Nucleus accumbens (tissue), 56 donors: Measurements from ENCODE around the gene ZNF329.

Source experiments
- DNase-seq, 56 donors: peaks; one replicate each; lab custom pipeline; 2025; lab: John Stamatoyannopoulos, UW

The ZNF329 gene

DNA sequence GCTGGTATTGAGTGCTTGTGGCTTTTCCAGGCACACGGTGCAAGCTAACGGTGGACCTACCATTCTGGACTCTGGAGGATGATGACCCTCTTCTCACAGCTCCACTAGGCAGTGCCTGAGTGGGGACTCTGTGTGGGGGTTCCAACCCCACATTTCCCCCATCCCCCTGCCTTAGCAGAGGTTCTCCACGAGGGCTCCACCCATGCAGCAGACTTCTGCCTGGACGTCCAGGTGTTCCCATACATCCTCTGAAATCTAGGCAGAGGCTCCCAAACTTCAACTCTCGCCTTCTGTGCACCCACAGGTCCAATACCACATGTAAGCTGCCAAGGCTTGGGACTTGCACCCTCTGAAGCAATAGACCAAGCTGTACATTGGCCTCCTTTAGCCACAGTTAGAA, 27.2 kb downstream of the ZNF329 start:
- DNase-seq, result no peak

DNA sequence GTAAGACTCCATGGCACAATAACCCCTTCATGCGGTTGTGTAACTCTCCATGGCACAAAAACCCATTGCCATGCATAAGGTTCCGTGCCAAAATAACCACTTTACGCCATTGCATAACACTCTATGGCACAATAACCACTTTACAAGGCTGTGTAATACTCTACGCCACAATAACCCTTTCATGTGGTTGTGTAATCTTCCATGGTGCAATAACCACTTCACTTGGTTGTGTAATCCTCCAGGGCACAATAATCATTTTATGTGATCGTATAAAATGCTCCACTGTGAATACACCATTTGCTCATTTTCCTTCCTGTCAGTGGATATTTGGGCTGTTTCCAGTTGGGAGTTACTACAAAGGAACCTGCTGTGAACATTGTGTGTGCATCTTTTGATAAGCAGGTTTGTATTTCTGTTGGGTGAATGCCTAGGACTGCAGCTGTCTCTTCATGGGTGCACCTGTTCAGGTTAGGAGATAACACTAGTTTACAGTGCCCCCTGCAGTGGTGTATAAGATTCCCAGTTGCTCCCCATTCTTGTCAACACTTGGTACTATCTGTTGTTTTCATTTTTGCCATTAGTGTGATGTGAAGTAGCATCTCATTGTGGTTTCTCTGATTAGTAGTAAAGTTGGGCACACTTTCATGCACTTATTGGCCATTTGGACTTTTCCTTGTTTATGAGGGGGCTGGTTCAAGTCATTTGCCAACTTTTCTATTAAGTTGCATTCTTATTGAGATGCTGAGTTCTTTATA, 31.4 kb downstream of the ZNF329 start:
- DNase-seq, result no peak

DNA sequence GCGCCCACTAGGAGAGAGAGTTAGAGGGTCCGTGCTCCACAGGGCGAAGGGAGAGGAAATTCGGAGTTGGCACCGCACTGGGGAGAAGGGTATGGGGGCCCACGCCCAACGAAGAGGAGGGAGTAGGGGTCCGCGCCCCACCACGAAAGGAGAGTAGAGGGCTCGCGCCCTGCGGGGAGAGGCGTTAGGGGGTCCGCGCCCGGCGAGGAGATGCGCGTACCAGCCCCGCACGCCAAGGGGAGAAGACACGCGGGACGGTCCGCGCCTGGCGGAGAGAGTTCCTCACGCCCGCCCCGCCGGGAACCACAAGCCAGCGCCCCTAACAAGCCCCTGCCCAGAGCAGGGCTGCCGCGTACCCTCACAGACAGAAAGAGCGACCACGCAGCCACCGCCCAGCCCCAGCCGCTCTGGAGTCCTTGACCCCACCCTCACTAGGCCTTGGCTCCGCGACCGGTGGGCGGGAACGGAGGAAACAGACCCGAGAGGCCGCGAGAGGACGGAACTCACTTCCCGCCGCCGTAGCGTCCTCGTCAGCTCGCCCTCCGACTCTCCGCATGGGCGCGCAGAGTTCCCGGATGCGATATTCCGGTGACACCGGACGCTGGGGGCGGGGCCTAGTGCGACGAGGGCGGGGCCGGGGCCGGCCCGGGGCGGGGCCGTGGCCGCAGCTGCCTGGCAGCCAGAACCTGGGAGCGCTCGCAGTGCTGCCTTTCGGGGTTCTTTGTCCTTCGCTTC, 32.6 kb downstream of the ZNF329 start:
- DNase-seq, result peak in 3 of 56 donors; percentile 1 to 12 (median 4)

DNA sequence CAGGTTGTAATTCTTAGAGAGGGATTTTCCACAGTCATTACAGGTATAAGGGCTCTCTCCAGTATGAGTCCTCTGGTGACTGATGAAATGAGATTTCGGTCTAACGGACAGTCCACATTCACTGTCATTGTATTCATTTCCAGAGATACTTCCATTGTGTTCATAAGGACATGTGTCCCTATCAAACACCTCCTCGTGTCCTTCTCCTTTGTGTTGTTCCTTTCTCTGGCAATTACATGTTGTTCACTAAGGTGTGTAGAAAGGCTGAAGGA, 42.1 kb downstream of the ZNF329 start:
- DNase-seq, result no peak

DNA sequence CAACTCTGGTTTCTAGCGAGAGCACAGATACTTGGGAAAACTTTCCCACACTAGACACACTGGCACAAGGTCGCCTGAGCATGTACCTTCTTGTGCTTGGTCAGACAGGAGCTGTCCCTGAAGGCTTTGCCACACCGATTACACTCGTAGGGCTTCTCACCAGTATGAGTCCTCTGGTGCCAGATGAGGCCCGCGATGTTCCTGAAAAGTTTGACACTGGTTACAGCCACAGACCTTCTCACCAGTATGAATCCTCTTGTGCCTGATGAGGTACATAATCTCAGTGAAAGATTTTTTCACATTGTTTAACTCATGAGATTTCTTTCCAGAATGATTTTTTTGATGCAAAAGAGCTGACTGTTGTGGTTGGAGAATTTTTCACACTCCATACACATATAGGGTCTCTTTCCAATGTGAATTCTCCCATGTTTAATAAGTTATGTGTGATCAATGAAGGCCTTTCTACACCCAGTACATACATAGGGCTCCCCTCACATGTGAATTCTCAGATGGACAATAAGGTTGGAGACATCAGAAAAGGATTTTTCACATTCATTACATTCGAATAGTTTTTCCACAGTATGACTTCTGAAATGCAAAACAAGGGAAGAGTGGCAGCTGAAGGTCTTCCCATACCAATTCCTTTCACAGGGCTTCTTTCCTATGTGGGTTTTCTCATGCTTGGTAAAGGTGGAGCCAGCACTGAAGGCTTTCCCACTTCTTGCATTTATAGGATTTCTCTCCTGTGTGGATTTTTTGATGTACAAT, 42.6 kb downstream of the ZNF329 start:
- DNase-seq, result no peak

DNA sequence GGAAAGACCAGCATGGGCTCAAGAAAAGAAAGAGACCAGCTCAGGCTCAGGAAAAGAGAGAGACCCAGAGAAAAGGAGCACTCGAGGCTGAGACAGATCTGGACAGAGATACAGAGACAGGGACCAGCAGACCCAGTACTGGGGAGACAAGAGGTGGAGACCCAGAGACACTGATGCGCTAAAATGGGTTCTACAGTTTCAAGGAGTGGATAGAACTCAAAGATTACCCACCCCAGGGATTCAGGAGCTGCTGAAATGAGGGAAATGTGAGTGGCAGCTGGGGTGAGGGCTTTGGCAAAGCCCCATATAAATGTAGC, 51.9 kb downstream of the ZNF329 start:
- no peak for DNase-seq

DNA sequence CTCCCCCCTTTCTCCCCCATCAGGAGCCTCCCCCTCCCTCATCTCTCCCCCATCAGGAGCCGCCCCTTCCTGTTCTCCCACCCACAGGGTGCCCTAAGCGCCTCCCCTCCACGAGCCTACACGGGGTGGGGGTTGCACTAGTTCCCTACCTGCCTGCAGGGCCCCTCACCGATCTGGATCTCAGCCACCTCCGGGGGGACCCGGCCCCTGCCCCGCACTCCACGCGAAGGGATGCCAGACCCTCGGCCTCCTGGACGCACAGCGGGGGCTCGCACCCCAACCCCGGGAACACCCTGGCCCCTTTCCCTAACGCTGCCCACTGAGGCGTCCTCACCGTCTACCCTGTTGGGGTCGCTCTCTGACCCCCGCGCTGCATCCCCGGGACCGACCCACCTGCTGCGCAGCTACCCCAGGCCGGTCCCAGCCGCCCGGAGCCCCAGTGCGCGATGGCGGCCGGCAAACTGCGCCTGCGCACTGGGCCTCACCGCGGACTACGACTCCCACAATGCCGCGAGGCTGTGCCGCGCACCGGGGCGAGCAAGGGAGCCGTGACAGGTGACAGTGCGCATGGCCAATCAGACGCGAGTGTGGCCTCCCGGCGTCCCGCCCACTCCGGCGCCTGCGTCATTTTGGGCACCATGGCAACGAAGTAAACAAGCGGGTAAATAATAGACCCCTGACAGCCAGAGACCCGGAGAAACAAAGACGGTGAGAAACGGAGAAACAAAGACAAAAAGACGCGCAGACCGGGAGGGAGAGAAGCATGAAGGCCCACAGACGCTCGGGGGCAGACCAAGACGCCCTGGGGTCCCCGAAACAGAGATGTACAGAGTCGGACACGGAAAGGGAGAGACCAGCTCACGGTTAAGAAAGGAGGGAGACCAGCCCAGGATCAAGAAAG, 52.6 kb downstream of the ZNF329 start, which contains the start of gene ZSCAN18:
TSS of gene ZSCAN18 (minus strand) at position 451 of the 901 bp plus-strand sequence. CDS start 7,964 bp downstream, outside the sequence.
- peak; percentile 56 to 99 (median 94) for DNase-seq

DNA sequence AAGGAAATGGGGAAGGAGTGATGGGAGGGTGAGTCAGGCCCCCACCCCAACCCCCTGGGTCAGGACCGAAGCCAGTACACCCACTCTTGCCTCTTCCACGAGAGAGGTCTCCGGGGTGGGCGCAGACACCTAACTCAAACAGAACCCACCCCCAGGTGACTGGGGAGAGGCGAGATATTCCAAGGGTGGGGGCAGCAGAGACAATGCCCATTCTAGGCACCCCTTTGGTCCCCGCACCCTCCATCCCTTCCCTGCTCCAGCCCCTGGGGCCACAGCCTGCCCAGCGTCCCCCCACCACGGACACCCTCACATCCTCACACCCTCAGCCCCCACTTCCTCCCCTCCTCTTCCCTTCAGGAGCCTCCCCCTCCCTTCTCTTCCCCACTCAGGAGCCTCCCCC, 53.2 kb downstream of the ZNF329 start:
- peak in 1 of 56 donors; percentile 36 for DNase-seq

DNA sequence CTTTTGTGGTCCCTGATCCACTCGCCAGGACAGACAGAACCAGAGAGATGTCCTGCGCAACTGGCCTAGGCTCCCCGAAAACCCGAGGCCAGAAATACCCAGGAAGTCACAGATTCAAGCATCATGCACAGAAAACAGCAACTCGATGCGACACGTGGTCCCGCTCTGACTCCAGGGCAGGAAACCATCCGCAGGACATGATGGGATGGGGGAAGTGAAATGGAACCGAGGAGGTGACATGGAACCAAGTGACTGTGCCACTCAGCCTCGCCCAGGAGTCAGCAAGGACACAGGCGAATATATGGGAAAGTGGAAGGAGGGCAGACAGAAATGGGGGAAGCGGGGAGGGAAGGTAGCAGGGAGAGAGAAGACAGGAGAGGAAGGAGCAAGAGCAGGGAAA, 53.7 kb downstream of the ZNF329 start:
- DNase-seq, result no peak

DNA sequence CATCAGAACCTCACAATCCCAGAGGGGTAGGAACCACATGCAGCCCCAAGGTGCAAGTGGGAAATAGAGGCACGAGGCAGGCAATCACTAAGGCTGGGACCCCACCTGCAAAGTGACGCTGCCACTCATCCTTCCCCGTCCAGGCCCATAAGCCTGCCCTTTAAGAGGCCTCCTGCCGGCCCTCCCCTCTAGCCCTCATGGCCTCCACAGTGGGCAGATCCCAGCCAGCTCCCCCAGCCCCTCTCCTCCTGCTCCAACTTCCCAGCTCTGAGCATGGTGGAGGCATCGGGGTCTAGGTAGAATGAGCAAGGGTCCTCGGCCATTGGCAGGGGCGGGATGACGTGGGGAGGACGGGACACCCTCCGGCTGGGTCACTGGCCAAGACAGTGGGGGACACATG, 55.3 kb downstream of the ZNF329 start:
- no peak for DNase-seq

DNA sequence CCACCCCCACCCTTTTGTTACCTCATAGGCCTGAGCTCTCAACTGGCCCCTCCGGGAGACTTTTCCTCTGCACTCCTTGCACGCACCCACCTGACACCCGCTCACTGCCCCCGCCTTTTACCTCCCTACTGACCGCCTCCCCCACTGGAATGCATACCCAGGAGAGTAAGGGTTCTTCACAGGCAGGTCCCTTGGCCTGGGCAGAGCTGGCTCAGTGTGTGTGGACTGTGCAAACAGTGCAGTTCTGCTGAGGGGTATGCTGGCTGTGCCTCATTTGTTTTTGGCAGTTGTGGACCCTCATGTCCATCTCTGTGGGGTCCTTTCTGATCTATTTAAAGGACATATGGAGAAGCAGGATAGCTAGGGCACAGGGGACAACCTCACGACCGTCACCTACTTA, 57.5 kb downstream of the ZNF329 start:
- no peak for DNase-seq

DNA sequence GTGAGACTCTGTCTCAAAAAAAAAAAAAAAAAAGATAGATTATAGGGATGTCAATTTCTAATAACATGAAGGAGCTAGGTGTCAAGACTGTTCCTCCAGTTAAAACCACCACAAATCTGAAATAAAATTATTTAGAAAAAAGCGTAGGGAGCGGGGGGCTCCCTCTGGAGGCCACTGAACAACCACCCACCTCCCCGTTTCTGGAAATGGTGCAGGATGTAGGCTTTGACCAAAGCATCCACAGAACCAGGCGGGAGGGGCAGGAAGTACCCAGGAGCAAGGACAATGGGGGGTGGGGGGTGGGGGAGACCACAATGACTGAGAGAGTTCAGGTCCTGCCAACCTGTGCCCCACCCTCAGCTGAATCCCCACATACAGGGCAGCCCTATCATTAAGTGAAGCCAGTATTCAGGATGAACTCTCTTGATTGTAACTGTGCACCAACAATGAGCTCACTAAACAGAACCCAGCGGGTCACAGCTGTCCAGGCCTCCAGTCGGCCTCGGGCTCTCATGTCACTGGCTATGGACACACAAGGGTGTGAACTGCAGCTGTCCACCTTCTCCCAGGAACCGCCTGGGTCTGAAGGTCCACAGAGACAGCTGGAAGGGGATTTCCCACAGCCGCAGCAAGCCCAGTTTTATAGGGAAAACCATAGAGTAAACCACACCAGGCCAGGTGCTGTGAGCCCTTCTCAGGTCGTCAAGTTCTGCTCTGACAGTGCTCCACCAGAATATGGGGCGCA, 59.2 kb downstream of the ZNF329 start:
- DNase-seq, result no peak

DNA sequence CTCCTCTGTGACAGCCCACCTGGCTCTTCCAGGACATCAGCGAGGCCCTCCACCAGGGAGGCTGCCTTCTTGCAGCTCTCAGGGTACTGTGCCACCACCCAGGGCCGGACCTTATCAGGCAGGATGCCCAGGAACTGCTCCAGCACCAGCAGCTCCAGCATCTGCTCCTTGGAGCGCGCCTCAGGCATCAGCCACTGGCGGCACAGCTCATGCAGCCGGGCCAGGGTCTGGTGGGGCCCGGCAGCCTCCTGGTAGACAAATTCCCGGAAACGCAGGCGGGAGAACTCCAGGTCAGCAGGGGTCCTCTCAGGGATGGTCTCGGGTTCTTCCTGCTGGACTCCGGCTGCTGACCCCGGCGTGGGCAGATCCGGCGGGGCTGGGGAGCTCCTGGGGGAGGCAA, 60.7 kb downstream of the ZNF329 start:
- no peak for DNase-seq

DNA sequence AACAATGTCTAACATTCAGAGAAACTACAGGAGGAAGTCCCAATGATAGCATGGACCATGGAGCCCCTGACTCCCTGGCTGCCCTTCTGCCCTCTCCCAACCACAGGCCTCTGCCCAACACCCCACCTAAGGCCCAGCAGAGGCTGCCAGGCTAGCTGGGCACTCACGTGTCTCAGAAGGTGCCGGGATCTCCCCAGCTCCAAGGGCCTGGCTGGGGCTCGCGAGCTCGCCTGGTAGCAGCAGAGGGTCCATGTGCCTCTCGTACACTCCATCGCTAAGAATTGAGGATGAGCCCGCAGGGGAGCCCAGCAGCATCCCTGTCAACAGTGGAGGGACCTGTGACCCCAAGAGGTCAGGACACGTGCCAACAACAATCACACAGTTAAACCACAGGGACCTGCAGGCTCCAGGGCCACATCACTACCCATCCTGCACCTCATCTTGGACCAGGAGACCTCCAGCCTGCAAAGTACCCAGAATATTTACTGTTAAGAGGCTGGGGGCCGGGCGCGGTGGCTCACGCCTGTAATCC, 62.0 kb downstream of the ZNF329 start:
- DNase-seq, result no peak

DNA sequence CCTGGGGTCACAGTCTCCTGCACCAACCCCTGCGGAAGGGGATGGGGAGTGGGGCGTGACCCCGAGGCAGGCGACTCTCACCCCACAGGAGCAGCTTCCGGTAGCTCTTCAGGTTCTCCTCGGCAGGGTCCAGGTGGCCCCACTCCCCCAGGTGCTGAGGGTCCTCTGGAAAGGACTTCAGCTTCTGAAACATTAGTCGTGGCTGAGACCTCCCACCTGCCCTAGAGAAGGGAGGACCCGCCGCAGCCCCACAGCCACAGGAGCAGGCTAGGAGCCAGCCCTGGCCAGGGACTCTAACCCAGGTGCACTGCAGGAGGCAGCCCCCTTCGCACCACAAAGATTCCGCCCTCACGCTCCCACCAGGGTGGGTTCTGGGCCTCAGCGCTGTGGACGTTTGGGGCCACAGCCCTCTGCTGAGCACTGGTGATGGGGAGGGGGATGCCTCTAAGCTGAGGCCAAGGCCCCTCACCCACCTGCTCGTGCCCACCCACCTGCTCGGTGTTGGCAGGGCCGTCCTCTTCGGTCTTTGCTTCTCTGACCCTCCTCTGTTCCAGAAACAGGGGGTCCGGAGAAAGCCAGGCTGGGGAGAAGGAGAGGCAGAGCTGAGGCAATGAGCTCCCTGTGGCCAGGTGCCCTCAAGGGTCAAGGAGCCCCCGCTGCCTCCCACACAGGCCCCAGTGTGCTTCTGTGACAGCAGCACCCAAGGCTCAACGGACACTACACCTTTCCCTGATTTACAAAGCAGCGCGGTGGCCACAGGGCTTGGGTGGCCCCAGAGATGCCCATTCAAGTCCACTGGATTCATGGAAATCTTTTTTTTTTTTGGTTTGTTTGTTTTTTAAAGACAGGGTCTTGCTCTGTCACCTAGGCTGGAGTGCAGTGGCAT, 63.5 kb downstream of the ZNF329 start:
- no peak for DNase-seq

DNA sequence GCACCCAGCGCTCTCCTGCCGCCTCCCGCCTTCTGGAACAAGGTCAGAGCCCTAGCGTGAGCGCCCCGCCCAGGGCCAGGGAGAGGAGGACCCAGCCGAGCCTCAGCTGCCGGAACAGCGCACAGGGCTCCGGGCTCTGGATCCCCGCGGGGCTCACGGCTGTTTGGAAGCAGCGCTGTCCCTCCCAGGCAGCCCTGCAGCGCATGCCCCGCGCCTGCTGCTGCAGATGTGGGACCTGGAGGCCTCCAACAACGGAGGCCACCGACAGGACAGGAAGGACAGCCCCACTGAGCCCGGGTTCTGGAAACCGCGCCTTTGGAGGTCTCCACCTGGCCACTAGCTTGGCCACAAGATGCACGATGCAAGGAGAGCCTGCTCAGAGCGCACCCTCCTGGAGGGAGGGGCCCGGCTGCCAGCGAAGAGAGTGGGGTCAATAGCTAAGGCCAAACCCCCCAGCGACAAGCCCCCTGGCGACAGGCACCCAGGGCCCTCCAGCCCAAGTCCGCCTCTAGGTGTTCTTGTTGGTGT, 65.2 kb downstream of the ZNF329 start:
- DNase-seq, result no peak

DNA sequence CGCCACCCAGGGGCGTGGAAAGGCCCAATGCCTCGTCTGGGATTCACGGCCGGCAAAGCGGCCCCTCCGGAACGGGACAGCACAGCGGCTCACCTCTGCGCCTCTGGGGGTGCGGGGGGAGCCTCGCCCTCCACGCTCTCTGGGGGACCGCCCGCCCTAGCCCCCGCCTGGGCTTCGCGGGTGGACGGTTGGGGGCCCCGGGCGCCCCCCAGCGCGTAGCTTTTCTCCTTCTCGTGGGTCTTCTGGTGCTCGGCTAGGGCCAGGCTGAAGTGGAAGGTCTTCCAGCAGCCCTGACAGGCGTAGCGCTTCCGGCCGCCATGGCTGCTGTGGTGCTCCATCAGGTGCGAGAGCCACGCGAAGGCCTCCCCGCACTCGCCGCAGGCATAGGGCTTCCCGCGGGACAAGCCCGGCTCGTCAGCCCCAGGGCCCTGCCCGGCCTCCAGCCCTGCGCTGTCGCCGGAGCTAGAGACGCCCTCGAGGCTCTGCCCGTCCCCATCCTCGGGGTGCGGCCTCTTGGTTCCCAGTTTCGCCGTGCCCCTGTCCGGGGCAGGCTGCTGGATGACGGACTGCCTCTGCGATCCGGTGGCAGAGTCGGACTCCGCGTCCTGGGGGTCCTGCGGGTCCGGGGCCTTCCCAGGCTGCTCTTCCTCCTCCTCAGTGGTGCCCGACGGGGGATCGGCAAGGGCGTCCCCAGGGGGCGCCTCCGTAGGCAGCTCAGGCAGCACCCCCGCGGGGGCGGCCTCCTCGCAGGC, 65.8 kb downstream of the ZNF329 start:
- no peak for DNase-seq

DNA sequence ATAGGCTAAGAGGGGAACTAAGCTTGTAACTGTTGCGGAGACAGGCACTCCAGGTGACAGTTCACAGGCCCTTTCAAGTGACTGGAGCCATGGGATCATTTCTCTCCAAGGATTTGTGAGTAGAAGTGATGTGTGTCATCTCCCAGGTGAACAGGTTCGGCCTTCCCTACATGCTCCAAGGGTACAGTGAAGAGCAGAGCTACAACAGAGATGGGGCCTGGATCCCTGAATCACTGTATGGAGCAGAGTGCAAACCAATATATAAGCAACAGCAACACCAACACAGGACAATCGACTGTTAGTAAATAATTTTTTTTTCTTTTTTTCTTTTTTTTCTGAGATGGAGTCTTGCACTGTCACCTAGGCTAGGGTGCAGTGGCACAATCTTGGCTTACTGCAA, 67.6 kb downstream of the ZNF329 start:
- no peak for DNase-seq
